ENCODE data around the gene LPAR1. TPM values are rescaled to one million over a fixed set of nuclear protein-coding genes. Genes with fewer than 3 reads are reported as not detected.

The LPAR1 gene
- total RNA-seq, 1 experiment from 2014 or later: 28.3 TPM

DNA sequence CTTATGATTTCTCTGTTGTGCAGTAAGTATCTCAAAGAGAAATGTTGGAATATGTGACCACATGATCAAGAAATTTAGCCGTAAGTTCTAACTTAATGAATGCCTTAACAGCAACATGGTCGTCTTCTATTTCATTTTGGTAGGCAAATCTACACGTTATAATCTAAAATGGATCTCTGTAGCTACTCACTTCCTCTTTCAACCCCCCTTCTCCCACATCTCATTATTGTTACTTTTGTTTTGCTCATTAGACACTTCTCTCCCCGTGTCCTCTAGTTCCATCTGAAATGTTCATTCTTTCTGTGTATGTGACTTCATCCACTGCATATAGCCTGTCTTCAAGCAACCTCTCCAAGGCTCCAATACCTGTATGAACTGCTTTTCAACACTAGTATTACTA lies 27.1 kb upstream of the LPAR1 start:
- TF ChIP-seq EZH2 (IDR thresholded peaks at IDR 0.05; ENCODE audit: borderline replicate concordance, low read depth, low read length, poor library complexity, severe bottlenecking) (no peak), CTCF (conservative IDR thresholded peaks at IDR 0.05; ENCODE audit: low read depth, low read length) (no peak)
- H3K4me1 ChIP-seq (ENCODE audit: insufficient read depth, low read length, poor library complexity, severe bottlenecking): peaks cover 17% of the 10 kb centered on the region
- ChIA-PET CTCF (no interaction called here), POLR2A (ENCODE audit: low non-redundant PET) (no interaction called here)
- BruUV-seq (replicated peaks): no TSS peak
- no peaks in the 10 kb centered on the region for H3K36me3 ChIP-seq (ENCODE audit: insufficient read depth, low read length, poor library complexity, severe bottlenecking)
- no peaks in the 10 kb centered on the region for H3K27me3 ChIP-seq (replicated peaks; ENCODE audit: insufficient read depth, low read depth, low read length, poor library complexity)
- intact Hi-C loops (cut with micrococcal nuclease; ENCODE audit: unreplicated experiment): no loop called here
- H3K27ac ChIP-seq (ENCODE audit: low read depth, low read length, poor library complexity, severe bottlenecking): no peak overlapping the region
- no peaks in the 10 kb centered on the region for H3K9me3 ChIP-seq (ENCODE audit: low read depth, low read length, poor library complexity, severe bottlenecking)
- no peak for DNase-seq (ENCODE audit: low spot score)
- no peak overlapping the region for H3K4me3 ChIP-seq (ENCODE audit: low read depth, low read length, poor library complexity, severe bottlenecking)

DNA sequence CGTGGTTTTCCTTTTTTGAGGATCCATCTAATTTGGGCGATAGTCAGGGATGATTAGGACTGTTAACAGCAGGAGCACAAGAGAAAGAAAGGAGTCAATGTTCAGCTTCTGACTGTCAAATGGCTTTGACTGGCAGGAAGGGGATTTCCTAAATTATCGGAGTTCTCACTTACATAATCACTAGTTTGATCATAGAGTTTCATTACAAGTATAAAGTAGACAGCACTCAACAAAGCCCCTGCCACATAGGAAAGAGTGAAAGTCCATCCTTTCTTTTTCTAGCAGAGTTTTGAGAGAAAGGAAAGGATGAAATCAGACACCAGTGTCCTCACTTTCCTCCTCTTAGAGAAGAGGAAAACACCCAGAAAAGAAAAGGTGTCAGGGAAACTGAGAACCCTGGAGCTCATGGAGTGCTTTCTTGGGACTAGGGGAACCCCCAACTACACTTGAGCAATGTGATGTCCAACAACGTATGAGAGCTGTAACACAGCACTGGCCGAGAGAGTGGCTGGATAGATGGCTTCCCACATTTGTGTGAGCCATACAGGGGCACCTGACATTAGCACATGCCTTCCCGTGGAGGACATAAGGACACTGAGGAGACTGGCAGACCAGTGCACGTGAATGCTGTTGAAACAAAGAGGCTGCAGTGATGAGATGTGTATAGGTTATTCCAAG lies 26.0 kb upstream of the LPAR1 start:
- ChIA-PET POLR2A (ENCODE audit: low non-redundant PET) (no interaction called here), CTCF (no interaction called here)
- H3K27me3 ChIP-seq (replicated peaks; ENCODE audit: insufficient read depth, low read depth, low read length, poor library complexity): no peaks in the 10 kb centered on the region
- no peak for DNase-seq (ENCODE audit: low spot score)
- intact Hi-C loops (cut with micrococcal nuclease; ENCODE audit: unreplicated experiment): no loop called here
- no TSS peak for BruUV-seq (replicated peaks)
- H3K9me3 ChIP-seq (ENCODE audit: low read depth, low read length, poor library complexity, severe bottlenecking): no peaks in the 10 kb centered on the region
- no peak overlapping the region for H3K27ac ChIP-seq (ENCODE audit: low read depth, low read length, poor library complexity, severe bottlenecking)
- no peaks in the 10 kb centered on the region for H3K36me3 ChIP-seq (ENCODE audit: insufficient read depth, low read length, poor library complexity, severe bottlenecking)
- peaks cover 17% of the 10 kb centered on the region for H3K4me1 ChIP-seq (ENCODE audit: insufficient read depth, low read length, poor library complexity, severe bottlenecking)
- no peak overlapping the region for H3K4me3 ChIP-seq (ENCODE audit: low read depth, low read length, poor library complexity, severe bottlenecking)
- TF ChIP-seq EZH2 (IDR thresholded peaks at IDR 0.05; ENCODE audit: borderline replicate concordance, low read depth, low read length, poor library complexity, severe bottlenecking): no peak

DNA sequence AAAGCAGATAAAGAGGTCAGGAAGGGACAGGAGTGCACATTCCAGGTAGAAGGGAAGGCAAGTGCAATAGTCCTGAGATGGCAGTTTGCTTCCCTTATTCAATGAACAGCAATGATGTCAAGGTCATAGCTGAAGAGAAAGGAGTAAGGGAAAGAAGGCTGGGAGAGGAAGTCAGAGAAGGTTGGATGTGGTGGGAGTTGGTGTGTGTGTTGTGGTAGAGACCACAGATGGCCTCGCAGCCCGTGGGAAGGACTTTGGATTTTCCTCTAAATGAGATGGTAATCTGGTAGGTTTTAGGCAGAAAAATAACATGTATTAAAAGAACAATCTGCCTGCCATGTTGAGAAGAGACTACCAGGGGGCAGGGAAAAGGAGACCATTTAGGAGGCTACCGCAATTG lies 25.1 kb upstream of the LPAR1 start:
- H3K27me3 ChIP-seq (replicated peaks; ENCODE audit: insufficient read depth, low read depth, low read length, poor library complexity): no peaks in the 10 kb centered on the region
- no peaks in the 10 kb centered on the region for H3K9me3 ChIP-seq (ENCODE audit: low read depth, low read length, poor library complexity, severe bottlenecking)
- ChIA-PET POLR2A (ENCODE audit: low non-redundant PET) (no interaction called here), CTCF (no interaction called here)
- no peak for DNase-seq (ENCODE audit: low spot score)
- H3K36me3 ChIP-seq (ENCODE audit: insufficient read depth, low read length, poor library complexity, severe bottlenecking): no peaks in the 10 kb centered on the region
- peaks cover 17% of the 10 kb centered on the region for H3K4me1 ChIP-seq (ENCODE audit: insufficient read depth, low read length, poor library complexity, severe bottlenecking)
- BruUV-seq (replicated peaks): no TSS peak
- H3K4me3 ChIP-seq (ENCODE audit: low read depth, low read length, poor library complexity, severe bottlenecking): no peak overlapping the region
- intact Hi-C loops (cut with micrococcal nuclease; ENCODE audit: unreplicated experiment): no loop called here
- no peak overlapping the region for H3K27ac ChIP-seq (ENCODE audit: low read depth, low read length, poor library complexity, severe bottlenecking)
- no peak for TF ChIP-seq CTCF (conservative IDR thresholded peaks at IDR 0.05; ENCODE audit: low read depth, low read length)
- TF ChIP-seq EZH2 (IDR thresholded peaks at IDR 0.05; ENCODE audit: borderline replicate concordance, low read depth, low read length, poor library complexity, severe bottlenecking): no peak

- intact Hi-C loops (cut with micrococcal nuclease; ENCODE audit: unreplicated experiment): no loop called here
- ChIA-PET CTCF (no interaction called here), POLR2A (ENCODE audit: low non-redundant PET) (no interaction called here)
- TF ChIP-seq CTCF (conservative IDR thresholded peaks at IDR 0.05; ENCODE audit: low read depth, low read length) (no peak), EZH2 (IDR thresholded peaks at IDR 0.05; ENCODE audit: borderline replicate concordance, low read depth, low read length, poor library complexity, severe bottlenecking) (no peak)
- no TSS peak for BruUV-seq (replicated peaks)
- no peak for DNase-seq (ENCODE audit: low spot score)
- H3K27ac ChIP-seq (ENCODE audit: low read depth, low read length, poor library complexity, severe bottlenecking): no peak overlapping the region
- H3K9me3 ChIP-seq (ENCODE audit: low read depth, low read length, poor library complexity, severe bottlenecking): no peaks in the 10 kb centered on the region
- peaks cover 7% of the 10 kb centered on the region for H3K4me1 ChIP-seq (ENCODE audit: insufficient read depth, low read length, poor library complexity, severe bottlenecking)
- no peaks in the 10 kb centered on the region for H3K27me3 ChIP-seq (replicated peaks; ENCODE audit: insufficient read depth, low read depth, low read length, poor library complexity)
- no peaks in the 10 kb centered on the region for H3K36me3 ChIP-seq (ENCODE audit: insufficient read depth, low read length, poor library complexity, severe bottlenecking)
- H3K4me3 ChIP-seq (ENCODE audit: low read depth, low read length, poor library complexity, severe bottlenecking): no peak overlapping the region
Measured at GRCh38 chr9:111058166-111058565, 19.9 kb upstream of the LPAR1 start.

All from A673 (cell line).